ENCODE data around the gene EVI5. TPM values are rescaled to one million over a fixed set of nuclear protein-coding genes. Genes with fewer than 3 reads are reported as not detected.

EVI5 gene
- total RNA-seq, 1 experiment from 2014 or later: 33.9 TPM

GRCh38 chr1:92820551-92820950 is 35.6 kb upstream of the EVI5 start:
- no peaks in the 10 kb centered on the region for H3K9me3 Mint-ChIP-seq (ENCODE audit: low read depth, unreplicated experiment)
- H3K27ac Mint-ChIP-seq (ENCODE audit: unreplicated experiment): no peak overlapping the region
- H3K27me3 Mint-ChIP-seq (ENCODE audit: unreplicated experiment): no peaks in the 10 kb centered on the region
- intact Hi-C loops (cut with micrococcal nuclease; ENCODE audit: unreplicated experiment): no loop called here
- no peak for DNase-seq
- TF ChIP-seq CTCF (IDR thresholded peaks at IDR 0.05; ENCODE audit: unreplicated experiment): no peak
- CTCF ChIA-PET: interaction anchor here (1.2 kb wide), 1 partner anchor 12 kb away, joined by 3 read pairs; no protein-coding TSS in a partner anchor
- no peaks in the 10 kb centered on the region for H3K36me3 Mint-ChIP-seq (ENCODE audit: insufficient read depth, unreplicated experiment)
- BruUV-seq (replicated peaks): no TSS peak
- peaks cover 36% of the 10 kb centered on the region for H3K4me1 Mint-ChIP-seq (ENCODE audit: low read depth, unreplicated experiment)
- no peak overlapping the region for H3K4me3 Mint-ChIP-seq (ENCODE audit: low read depth, unreplicated experiment)

- CTCF ChIA-PET: interaction anchor here (1.2 kb wide), 1 partner anchor 12 kb away, joined by 3 read pairs; no protein-coding TSS in a partner anchor
- TF ChIP-seq CTCF (IDR thresholded peaks at IDR 0.05; ENCODE audit: unreplicated experiment): no peak
These were observed 35.1 kb upstream of the EVI5 start for GRCh38 chr1:92820024-92820423.

GRCh38 chr1:92817986-92818764 is 33.3 kb upstream of the EVI5 start:
- no peak overlapping the region for H3K4me3 Mint-ChIP-seq (ENCODE audit: low read depth, unreplicated experiment)
- peak; percentile 30 for DNase-seq
- CTCF ChIA-PET: interaction anchor here (0.7 to 1.5 kb wide), 4 partner anchors 14 to 508 kb away, joined by 3 to 16 read pairs (median 4); partner anchors contain the start of gene RPL5
- H3K36me3 Mint-ChIP-seq (ENCODE audit: insufficient read depth, unreplicated experiment): no peaks in the 10 kb centered on the region
- no peaks in the 10 kb centered on the region for H3K27me3 Mint-ChIP-seq (ENCODE audit: unreplicated experiment)
- intact Hi-C loops (cut with micrococcal nuclease; ENCODE audit: unreplicated experiment): loop anchor here (1.0 to 5.0 kb wide), 2 partner anchors 69 to 196 kb away; no protein-coding TSS in a partner anchor
- no TSS peak for BruUV-seq (replicated peaks)
- H3K4me1 Mint-ChIP-seq (ENCODE audit: low read depth, unreplicated experiment): peaks cover 36% of the 10 kb centered on the region
- no peaks in the 10 kb centered on the region for H3K9me3 Mint-ChIP-seq (ENCODE audit: low read depth, unreplicated experiment)
- peak; percentile 49 for TF ChIP-seq CTCF (IDR thresholded peaks at IDR 0.05; ENCODE audit: unreplicated experiment)
- H3K27ac Mint-ChIP-seq (ENCODE audit: unreplicated experiment): peak overlapping the region; percentile 0

More at GRCh38 chr1:92820024-92820423, 35.1 kb upstream of the EVI5 start:
- no peaks in the 10 kb centered on the region for H3K27me3 Mint-ChIP-seq (ENCODE audit: unreplicated experiment)
- BruUV-seq (replicated peaks): no TSS peak
- H3K4me1 Mint-ChIP-seq (ENCODE audit: low read depth, unreplicated experiment): peaks cover 36% of the 10 kb centered on the region
- DNase-seq: no peak
- H3K27ac Mint-ChIP-seq (ENCODE audit: unreplicated experiment): no peak overlapping the region
- no peaks in the 10 kb centered on the region for H3K36me3 Mint-ChIP-seq (ENCODE audit: insufficient read depth, unreplicated experiment)
- no peak overlapping the region for H3K4me3 Mint-ChIP-seq (ENCODE audit: low read depth, unreplicated experiment)
- no peaks in the 10 kb centered on the region for H3K9me3 Mint-ChIP-seq (ENCODE audit: low read depth, unreplicated experiment)
- intact Hi-C loops (cut with micrococcal nuclease; ENCODE audit: unreplicated experiment): no loop called here

GRCh38 chr1:92817137-92817697 is 32.3 kb upstream of the EVI5 start:
- TF ChIP-seq CTCF (IDR thresholded peaks at IDR 0.05; ENCODE audit: unreplicated experiment): no peak
- peaks cover 36% of the 10 kb centered on the region for H3K4me1 Mint-ChIP-seq (ENCODE audit: low read depth, unreplicated experiment)
- CTCF ChIA-PET: interaction anchor here (1.5 to 1.9 kb wide), 2 partner anchors 14 to 68 kb away, joined by 4 to 6 read pairs; partner anchors contain the start of gene RPL5
- intact Hi-C loops (cut with micrococcal nuclease; ENCODE audit: unreplicated experiment): loop anchor here (1.0 to 5.0 kb wide), 2 partner anchors 68 to 195 kb away; no protein-coding TSS in a partner anchor
- BruUV-seq (replicated peaks): no TSS peak
- H3K36me3 Mint-ChIP-seq (ENCODE audit: insufficient read depth, unreplicated experiment): no peaks in the 10 kb centered on the region
- DNase-seq: peak; percentile 15
- H3K9me3 Mint-ChIP-seq (ENCODE audit: low read depth, unreplicated experiment): no peaks in the 10 kb centered on the region
- H3K27me3 Mint-ChIP-seq (ENCODE audit: unreplicated experiment): no peaks in the 10 kb centered on the region
- H3K4me3 Mint-ChIP-seq (ENCODE audit: low read depth, unreplicated experiment): no peak overlapping the region
- peak overlapping the region; percentile 0 for H3K27ac Mint-ChIP-seq (ENCODE audit: unreplicated experiment)

Measured in Calu3 (cell line).